HG03378 (cell line): ENCODE measurements around the gene OCLN.
"Not testable (repeated sequence)": the region's sequence is repeated elsewhere in the genome, so short reads cannot be mapped to it uniquely, and the experiment has no call there.

Experiments used
- ATAC-seq: cut with Tn5 transposase; IDR thresholded peaks from one replicate; pipeline ENCODE4 v1.9.1; 2021; ENCODE audit warnings: mild to moderate bottlenecking, moderate library complexity; ENCODE audit not compliant: unreplicated experiment

Gene OCLN

DNA sequence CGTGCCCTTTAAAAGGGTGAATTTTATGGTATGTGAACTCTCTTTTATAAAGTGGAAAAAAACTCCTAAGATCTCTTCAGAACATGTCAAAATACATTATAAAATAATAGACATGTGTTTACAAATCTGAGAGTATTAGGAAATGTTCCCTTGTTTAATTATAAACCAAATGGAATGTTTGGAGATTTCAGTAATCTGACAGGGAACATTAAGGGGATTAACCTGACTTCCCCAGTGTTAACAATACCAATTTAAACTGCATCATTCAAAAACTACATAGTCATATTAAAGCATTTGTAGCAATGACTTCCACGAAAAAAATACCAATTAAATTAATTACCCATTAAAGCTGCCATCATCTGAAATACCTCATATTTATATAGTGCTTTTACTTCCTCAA, 1.6 kb upstream of the OCLN start:
- no peak for ATAC-seq

DNA sequence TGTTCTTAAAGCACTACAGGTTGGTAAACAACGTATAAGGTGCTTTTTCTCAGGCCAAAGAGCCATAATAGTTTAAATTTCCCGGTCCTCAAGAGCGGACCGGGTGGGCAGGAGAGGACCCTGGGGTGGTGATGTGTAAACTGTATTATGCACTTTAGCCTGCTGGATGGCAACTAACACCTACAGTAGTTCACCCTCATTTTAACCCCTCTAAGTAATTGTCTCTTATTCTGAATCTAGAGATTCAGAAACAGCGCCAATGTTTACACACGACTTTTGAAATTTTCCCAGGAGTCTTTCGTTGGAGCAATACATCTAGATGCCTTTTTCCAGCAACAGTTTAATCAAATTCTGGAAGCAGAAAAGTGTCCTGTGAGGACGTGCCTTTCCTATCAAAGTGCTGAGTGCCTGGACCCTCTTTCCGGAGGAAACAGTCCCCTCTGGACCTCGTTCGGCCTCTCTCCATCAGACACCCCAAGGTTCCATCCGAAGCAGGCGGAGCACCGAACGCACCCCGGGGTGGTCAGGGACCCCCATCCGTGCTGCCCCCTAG, 676 bp upstream of the OCLN start:
- no peak for ATAC-seq

DNA sequence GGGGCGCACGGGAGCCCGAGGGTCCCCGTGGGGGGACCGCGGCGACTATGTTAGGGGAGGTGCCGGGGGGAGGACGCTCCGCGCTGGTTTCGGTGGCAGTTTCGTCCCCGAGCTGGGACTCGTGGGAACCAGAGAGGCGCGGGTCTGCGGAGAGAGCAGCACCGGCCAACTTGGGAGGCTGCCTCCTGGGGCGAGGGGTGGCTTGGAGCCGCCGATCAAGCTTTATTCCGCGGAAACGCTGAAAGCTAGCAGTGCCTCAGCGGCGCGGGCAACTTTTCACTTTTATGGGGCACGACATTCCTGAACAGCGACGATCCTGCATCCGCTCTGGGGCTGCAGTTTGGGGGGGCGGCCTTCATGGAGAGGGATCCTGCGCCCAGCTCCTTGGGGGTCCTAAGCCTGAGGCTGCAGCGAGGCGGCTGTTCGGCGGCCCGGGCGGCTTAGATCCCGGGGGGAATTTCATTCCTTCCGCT, 369 bp downstream of the OCLN start:
- ATAC-seq = peak; percentile 41

DNA sequence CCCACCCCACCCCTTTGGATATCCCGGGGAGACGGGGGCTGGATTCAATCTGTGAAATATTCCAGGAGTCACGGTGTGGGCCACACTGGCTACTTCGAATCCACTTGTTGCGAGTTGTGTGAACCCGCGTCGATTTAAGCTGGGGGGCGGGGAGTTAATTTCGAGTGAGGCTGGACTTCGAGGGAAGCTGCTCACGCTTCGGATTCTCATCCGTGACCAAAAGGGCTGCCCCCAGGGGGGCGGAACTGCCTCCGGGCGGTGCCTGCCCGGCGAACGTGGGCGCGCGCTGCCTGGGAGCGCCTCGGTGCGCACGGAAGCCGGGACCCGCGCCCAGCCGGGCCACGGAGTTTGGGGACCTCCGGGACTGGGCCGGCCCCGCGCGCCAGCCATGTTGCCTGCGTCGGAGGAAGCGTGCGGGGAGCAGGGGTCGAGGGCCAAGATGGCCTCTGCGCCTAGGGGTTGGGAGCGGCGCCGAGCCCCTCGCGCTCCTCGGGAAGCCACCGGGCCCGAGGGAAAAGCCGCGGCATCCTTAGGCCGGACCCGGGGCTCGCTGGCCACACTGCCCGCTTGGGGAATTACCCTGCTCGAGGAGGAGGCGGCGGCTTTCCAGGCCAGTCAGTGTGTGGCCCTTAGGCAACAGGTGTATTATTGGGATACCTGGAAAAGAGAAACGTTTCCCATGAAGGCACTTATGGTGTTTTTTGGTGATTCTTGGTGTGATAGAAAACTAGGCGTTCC, 975 bp downstream of the OCLN start:
- ATAC-seq = no peak

DNA sequence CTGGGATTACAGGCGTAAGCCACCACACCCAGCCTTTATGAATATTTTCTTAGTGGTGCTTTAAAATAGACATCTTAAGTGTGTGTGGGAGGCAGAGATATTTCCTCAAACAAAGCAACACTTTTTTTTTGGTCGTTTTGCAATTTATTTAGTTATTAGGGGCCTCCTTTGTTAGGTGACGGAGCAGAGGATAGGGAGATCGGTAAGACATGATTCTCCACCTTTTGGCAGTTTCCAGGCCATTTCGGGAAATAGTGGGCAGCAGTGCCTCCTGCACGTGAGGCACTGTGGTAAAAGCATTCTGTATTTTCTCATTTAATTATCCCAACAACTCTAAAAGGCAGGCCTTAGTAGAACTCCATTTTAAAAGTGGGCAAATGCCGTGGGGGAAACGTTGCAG, 1.9 kb downstream of the OCLN start:
- ATAC-seq = no peak

DNA sequence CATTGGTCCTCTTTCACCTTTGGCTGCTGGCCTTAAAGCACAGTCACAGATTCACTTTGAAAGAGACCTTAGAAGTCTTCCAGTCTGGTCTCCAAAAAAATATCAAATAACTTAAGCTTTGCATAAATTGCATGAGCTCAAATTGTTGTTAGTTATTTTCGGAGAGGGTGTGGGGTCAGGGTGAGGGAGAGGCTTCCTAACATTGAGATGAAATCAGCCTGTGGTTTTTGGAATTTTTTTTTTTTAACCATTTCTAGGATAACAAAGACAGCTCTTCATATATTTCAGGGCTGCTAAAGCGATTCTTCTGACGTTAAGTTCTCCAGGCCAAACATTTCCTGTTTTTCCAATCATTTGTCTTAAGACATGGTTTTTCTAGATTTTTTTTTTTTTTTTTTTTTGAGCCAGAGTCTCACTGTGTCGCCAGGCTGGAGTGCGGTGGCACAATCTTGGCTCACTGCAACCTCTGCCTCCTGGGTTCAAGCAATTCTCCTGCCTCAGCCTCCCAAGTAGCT, 4.5 kb downstream of the OCLN start:
- ATAC-seq = no peak

DNA sequence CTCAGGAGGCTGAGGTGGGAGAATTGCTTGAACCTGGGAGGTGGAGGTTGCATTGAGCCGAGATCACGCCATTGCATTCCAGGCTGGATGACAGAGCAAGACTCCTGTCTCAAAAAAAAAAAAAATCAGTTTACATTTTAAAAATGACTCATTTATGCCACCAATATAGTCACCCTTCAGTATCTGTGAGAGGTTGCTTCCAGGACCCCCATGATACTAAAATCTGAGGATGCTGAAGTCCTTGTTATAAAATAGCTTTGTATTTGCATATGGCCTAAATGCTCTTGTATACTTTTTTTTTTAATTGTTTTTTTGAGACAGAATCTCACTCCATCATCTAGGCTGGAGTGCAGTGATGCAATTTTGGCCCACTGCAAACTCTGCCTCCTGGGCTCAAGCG, 5.8 kb downstream of the OCLN start:
- no peak for ATAC-seq

DNA sequence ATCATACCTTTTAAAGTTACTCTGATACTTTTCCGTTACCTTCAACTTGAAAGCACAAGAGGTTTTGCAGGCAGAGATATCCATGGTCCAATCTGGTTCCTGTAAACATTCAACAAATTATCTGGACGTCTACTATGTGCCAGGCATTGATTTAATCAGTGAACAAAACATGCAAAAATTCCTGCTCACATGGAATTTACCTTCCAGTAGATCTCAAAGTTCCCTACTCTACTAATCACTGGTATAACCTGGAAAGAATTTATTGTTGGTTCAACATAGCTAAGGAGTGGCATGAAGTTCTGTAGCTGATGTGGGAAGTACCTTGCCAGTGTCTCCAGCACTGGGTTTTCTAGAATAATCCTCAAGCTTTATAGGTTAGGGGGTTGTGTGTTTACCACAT, 9.8 kb downstream of the OCLN start:
- ATAC-seq = no peak

DNA sequence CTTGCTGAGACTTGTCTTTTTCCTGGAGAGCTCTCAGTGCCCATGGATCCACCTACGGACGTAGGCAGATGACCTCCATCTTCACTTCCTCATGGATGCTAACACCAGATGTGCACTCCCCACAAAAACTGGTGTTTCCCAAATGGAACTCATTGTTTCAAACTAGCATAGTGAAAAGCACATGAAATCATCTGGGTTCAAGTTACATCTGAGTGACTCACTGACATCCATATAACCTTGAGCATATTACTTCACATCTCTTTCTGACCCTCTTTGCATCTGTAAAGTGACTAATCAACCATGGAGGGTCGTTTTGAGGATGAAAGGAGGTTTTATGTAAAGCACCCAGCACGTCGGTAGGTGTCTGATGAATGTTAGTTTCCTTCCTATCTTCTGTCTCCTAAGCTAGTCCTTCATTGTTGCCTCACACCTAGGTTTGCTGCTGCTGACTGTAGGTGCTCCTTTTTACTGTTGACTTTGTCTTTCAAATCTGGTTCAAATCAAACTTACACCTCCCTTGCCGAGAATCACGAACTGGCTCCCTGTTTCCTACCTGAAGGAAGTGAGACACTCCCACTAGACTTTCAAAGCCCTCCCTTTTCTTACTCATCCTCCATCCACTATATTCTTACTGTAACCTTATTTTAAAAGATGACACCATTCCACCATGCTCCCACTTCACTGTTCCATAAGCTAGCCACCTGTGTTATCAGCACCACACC, 10.3 kb downstream of the OCLN start:
- no peak for ATAC-seq

DNA sequence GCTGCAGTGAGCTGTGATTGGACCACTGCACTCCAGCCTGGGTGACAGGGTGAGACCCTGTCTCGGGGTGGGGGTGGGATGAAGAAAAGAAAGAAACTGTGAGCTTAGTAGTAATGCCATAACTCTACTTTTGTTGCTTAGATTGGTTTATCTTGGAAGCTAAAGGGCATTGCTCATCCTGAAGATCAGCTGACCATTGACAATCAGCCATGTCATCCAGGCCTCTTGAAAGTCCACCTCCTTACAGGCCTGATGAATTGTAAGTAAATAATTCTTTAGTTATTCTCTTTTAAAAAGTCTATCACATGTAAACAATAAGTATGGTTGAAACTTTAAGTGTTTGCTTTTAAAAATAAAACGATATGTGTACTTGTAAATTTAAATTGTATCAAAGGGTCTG, 11.4 kb downstream of the OCLN start:
- no peak for ATAC-seq

DNA sequence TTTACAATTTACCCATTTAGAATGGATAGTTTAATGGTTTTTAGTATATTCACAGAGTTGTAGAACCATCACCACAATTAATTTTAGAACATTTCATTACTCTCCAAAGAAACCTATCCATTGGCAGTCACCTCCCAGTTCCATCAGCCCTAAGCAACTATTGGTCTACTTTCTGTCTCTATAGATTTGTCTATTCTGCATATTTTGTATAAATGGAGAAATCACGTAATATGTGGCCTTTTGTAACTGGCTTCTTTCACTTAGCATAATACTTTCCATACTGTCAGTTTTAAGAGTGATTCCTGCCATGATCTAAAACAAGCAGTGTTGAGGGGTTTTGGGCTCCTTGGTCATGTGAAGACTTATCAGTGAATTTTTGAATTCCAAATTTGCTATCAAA, 12.7 kb downstream of the OCLN start:
- ATAC-seq = no peak

DNA sequence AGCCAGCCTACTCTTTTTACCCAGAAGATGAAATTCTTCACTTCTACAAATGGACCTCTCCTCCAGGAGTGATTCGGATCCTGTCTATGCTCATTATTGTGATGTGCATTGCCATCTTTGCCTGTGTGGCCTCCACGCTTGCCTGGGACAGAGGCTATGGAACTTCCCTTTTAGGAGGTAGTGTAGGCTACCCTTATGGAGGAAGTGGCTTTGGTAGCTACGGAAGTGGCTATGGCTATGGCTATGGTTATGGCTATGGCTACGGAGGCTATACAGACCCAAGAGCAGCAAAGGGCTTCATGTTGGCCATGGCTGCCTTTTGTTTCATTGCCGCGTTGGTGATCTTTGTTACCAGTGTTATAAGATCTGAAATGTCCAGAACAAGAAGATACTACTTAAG, 16.6 kb downstream of the OCLN start:
- ATAC-seq = no peak

DNA sequence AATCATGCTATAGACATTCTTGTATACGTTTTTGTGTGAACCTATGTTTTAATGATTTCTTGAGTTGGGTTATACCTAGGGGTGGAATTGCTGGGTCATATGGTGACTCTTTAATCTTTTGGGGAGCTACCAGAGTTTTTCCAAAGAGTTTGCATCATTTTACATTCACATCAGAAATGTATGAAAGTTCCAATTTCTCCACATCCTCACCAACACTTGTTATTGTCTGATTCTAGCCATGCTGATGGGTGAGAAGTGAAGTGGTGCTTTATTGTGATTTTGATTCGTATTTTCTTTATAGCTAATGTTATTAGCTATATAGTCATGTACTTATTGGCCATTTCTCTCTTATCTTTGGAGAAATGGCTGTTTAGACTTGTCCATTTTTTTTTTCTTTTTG, 18.1 kb downstream of the OCLN start:
- no peak for ATAC-seq

DNA sequence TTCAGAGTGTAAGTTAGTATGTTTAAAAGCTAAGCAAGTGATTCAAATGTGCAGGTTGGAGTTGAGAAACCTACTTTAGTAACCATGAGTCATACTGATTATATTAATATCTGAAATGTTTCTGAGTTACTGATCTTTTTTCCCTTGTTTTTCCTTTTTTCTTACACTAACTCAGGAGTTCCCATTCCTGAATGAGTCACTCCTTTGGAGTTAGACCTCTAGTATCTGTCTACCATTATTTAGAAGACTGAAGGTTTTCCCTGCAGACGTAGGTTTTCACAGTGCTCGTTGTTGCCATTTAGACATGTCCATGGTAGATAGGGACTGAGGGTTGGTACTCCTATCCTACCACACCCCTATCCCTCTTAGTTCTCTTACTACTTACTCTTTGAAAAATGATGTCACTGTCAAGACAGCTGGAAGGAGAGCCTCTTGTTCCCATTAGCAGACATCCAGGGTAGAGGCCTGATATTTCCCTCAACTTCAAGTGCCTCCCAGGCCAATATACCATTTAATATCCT, 20.2 kb downstream of the OCLN start:
- no peak for ATAC-seq

DNA sequence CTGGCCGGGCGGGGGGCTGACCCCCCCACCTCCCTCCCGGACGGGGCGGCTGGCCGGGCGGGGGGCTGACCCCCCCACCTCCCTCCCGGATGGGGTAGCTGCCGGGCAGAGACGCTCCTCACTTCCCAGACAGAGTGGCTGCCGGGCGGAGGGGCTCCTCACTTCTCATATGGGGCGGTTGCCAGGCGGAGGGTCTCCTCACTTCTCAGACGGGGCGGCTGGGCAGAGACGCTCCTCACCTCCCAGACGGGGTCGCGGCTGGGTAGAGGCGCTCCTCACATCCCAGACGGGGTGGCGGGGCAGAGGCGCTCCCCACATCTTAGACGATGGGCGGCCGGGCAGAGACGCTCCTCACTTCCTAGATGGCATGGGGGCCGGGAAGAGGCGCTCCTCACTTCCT, 23.0 kb downstream of the OCLN start:
- not testable (repeated sequence) for ATAC-seq

DNA sequence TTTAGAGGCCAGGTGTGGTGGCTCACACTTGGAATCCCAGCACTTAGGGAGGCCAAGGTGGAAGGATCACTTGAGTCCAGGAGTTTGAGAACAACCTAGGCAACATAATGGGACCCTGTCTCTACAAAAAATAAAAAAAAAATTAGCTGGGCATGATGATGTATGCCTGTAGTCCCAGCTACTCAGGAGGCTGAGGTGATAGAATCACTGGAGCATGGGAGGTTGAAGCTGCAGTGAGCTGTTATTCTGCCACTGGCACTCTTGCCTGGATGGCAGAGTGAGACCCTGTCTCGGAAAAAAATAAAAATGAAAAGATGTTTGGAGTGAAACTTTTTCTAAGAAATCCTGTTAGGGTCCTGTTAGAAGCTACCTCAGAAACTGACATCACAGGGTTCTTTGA, 24.2 kb downstream of the OCLN start:
- ATAC-seq = no peak

DNA sequence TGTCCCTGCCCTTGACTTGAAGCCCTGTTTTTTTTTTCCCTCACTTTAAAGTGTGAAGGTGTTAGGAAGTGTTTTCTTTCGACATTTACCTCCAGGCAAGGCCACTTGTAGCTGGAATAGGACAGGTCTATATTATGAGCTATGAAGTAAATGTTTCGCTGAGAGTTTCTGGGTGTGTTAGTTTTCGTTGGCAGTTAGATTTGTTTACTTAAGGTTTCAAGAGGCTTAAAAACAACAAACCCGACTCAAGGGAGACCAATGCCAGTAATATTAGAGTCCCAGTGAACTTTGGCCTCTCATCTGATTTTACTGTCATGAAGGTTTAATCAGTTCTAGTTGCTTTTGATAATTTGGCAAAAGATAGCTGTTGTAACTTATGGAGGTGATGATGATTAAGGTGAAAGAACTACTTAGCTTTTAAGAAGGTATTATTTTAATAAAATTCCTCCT, 25.2 kb downstream of the OCLN start:
- ATAC-seq = no peak

DNA sequence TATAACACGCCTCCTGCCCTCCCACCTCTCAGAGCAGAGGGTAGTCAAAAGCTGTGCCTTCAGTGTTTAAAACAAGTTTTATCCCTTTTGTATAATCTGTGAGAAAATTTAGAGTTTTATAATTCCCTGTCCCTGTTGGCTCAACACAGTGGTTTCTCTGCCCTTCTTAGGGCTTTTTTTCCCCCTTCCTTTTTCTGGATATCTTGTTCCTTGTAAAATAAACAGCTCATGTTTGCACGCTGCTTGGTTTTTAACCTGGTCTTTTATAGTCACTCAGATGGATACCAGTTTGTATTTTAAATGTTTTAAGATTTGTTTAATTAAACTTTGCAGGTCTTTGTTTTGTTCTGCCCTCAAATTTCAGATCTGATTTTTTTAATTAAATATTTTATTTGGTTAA, 26.7 kb downstream of the OCLN start:
- ATAC-seq = no peak

DNA sequence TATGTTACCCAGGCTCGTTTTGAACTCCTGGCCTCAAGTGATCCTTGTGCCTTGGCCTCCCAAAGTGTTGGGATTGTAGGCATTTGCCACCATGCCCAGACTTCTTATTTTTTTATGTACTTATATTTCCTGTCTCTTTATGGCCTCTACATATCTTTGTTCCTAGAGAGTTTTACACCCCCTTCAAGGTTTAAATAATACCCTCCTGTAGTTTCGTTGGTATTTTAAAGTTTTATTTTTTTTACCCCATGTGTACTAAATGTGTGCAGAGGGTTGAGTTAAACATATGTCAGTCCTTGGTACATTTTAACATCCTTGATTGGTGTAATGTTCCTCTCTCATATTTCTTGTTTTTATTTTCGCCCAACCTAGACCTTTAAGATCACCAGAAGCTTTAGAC, 29.4 kb downstream of the OCLN start:
- no peak for ATAC-seq

DNA sequence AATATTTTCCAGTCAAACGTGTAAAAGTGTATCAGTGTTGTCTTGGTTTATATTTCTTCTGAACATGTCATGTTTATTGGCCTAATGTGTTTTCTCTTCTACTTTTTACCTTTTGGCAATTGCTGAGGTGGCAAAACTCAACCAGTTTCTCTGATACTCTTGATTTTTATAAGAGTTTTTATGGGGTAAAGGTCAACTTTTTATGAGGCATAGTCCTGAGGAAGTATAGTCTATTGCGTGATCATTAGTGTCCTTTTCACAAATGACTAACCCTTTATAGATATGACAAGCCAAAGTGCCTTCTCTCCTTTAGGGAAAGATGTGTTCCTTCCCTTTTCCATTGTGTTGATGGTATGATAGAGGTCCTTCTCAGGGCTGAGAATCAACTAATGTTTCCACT, 32.9 kb downstream of the OCLN start:
- no peak for ATAC-seq

DNA sequence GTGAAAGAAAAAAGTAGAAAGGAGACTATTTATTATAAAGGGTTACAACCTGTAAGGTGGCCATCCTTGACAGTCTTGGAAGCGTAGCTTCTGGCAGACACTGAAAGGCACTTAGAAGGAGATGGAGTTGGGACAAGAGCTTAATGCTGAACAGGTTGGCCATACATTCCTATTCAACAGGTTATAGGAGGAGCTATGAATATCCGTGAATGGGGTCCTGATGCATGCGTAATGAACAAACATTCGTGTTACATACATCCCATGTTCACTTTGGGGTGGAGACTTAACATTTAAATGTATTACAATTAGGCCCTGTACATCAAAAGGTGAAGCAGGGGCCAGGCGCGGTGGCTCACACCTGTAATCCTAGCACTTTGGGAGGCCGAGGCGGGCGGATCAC, 34.1 kb downstream of the OCLN start:
- ATAC-seq = no peak
